Putamen (tissue), 1 donor: Measurements from ENCODE around the gene S1PR4.
A peak's percentile ranks its signal among the peaks of the same experiment; 100 is the strongest.
"Not testable (repeated sequence)": the region's sequence is repeated elsewhere in the genome, so short reads cannot be mapped to it uniquely, and the experiment has no call there.

Experiments
- DNase-seq: peaks from one replicate; pipeline ENCODE4 v3.0.0-alpha.2; 2016; ENCODE audit warnings: low spot score

Gene S1PR4

GRCh38 chr19:3183721-3184641 is 5.4 kb downstream of the S1PR4 start:
- no peak for DNase-seq

- DNase-seq, result no peak
Observed at GRCh38 chr19:3184847-3185460, 6.4 kb downstream of the S1PR4 start.

- DNase-seq, result peak; percentile 98
Observed at GRCh38 chr19:3185461-3186159, 7.0 kb downstream of the S1PR4 start, which contains the start of gene NCLN. Gene NCLN (plus strand): TSS chr19:3185930. CDS start chr19:3186031, 101 bp downstream.

- DNase-seq, result no peak
Observed at GRCh38 chr19:3186160-3186688, 7.7 kb downstream of the S1PR4 start.

- no peak for DNase-seq
Observed at GRCh38 chr19:3186891-3187661, 8.5 kb downstream of the S1PR4 start.

GRCh38 chr19:3187662-3188511 is 9.3 kb downstream of the S1PR4 start:
- no peak for DNase-seq

- no peak for DNase-seq
Observed at GRCh38 chr19:3188627-3189596, 10.3 kb downstream of the S1PR4 start.

- DNase-seq, result no peak
Observed at GRCh38 chr19:3189702-3190469, 11.3 kb downstream of the S1PR4 start.

GRCh38 chr19:3190470-3190770 is 11.9 kb downstream of the S1PR4 start:
- DNase-seq, result no peak

- DNase-seq, result no peak
Observed at GRCh38 chr19:3190921-3191805, 12.6 kb downstream of the S1PR4 start.

- DNase-seq, result not testable (repeated sequence)
Observed at GRCh38 chr19:3191806-3192104, 13.2 kb downstream of the S1PR4 start.

GRCh38 chr19:3192228-3192635 is 13.7 kb downstream of the S1PR4 start:
- no peak for DNase-seq

GRCh38 chr19:3192684-3193083 is 14.1 kb downstream of the S1PR4 start:
- no peak for DNase-seq

GRCh38 chr19:3193256-3194105 is 14.9 kb downstream of the S1PR4 start:
- no peak for DNase-seq

- no peak for DNase-seq
Observed at GRCh38 chr19:3194106-3195087, 15.8 kb downstream of the S1PR4 start.
